K562 (cell line): Measurements from ENCODE around the gene PLAAT4. TPM values are rescaled to one million over a fixed set of nuclear protein-coding genes. Genes with fewer than 3 reads are reported as not detected.
A peak's percentile ranks its signal among the peaks of the same experiment; 100 is the strongest.

Experiments used
- ELK3 ChIP-seq: fragments of 450-650 bp; formaldehyde crosslinking; IDR thresholded peaks from 2 replicates; pipeline ENCODE4 v1.4.0; 2020; ENCODE audit warnings: mild to moderate bottlenecking
- EWSR1 ChIP-seq: fragments of 450-650 bp; IDR thresholded peaks from 2 replicates; pipeline ENCODE4 v1.6.1; 2018; ENCODE audit warnings: borderline replicate concordance, mild to moderate bottlenecking, low read depth, moderate library complexity; ENCODE audit not compliant: partially characterized antibody
- HNRNPH1 ChIP-seq: fragments of 200-400 bp; formaldehyde crosslinking; optimal IDR thresholded peaks from 2 replicates; pipeline ENCODE3; 2017; ENCODE audit warnings: low read depth, mild to moderate bottlenecking, low read length, moderate library complexity
- ILK ChIP-seq: fragments of 450-650 bp; IDR thresholded peaks from 2 replicates; pipeline ENCODE4 v1.6.1; 2016; ENCODE audit warnings: missing genetic modification characterization, low read depth, mild to moderate bottlenecking, missing compliant biosample characterization, moderate library complexity, borderline replicate concordance
- MAFK ChIP-seq: IDR thresholded peaks from 2 replicates; pipeline ENCODE4 v1.6.1; 2011; ENCODE audit warnings: low read length, improper control_type of control experiment
- MCM7 ChIP-seq, 2 experiments: fragments of 450-650 bp; IDR thresholded peaks; 2 replicates each; pipeline ENCODE4 v1.6.1; 2016 to 2018
- NFIC ChIP-seq: fragments of 450-650 bp; IDR thresholded peaks from 2 replicates; pipeline ENCODE4 v1.6.1; 2017; ENCODE audit warnings: mild to moderate bottlenecking, inconsistent platforms
- SRSF9 ChIP-seq: fragments of 200-400 bp; formaldehyde crosslinking; IDR thresholded peaks from 2 replicates; pipeline ENCODE4 v1.6.1; 2017; ENCODE audit warnings: low read depth, low read length, borderline replicate concordance
- ZNF408 ChIP-seq: fragments of 250-450 bp; sonication (Bioruptor Pico); IDR thresholded peaks from 2 replicates; pipeline ENCODE4 v1.4.0; 2020; ENCODE audit warnings: low read depth, mild to moderate bottlenecking, moderate library complexity
- polyA plus RNA-seq, 8 experiments: library from polyadenylated mRNA; depleted of rRNA in 4 of 8; stranded (reverse) in 5 of 8; unstranded in 3 of 8; fragments of >200 nt; fragmentation: Nextera tagmentation in 2 of 8; fragmentation: Illumina TruSeq in 1 of 8; extraction: Ambion mirVana in 2 of 8; extraction: Trizol in 1 of 8; gene quantifications; 2 replicates each; pipeline versions ENCODE4 v1.2.1 to v1.2.3, GENCODE V29; 2011 to 2014; ENCODE audit warnings: inconsistent platforms in 1 of 8, missing spikeins in 1 of 8
- total RNA-seq, 7 experiments: library from RNA; depleted of rRNA in 6 of 7; stranded (reverse); fragments of >200 nt in 6 of 7; fragmentation: Illumina TruSeq in 2 of 7; extraction: Trizol in 2 of 7; gene quantifications; 2 replicates each; pipeline versions ENCODE4 v1.2.1 to v1.2.3, GENCODE V29; 2011 to 2021; ENCODE audit warnings: low replicate concordance in 1 of 7
- TF ChIP-seq, protein P1 (sequence below): sonication (generic); formaldehyde crosslinking; IDR thresholded peaks from 2 replicates; pipeline ENCODE4 v1.8.0; 2022; ENCODE audit warnings: missing genetic modification reagents, mild to moderate bottlenecking, moderate library complexity, borderline replicate concordance
- TF ChIP-seq, protein P2 (sequence below): fragments of 450-650 bp; IDR thresholded peaks from 2 replicates; pipeline ENCODE4 v1.6.1; 2016; ENCODE audit warnings: mild to moderate bottlenecking, moderate library complexity

The PLAAT4 gene
- total and polyA plus RNA-seq, 9 of the 15 experiments (the other 6 are each of a cell fraction or from before 2014, with no cell fraction given), result 0.54 to 3.0 (median 1.3) TPM; not detected in 1

DNA sequence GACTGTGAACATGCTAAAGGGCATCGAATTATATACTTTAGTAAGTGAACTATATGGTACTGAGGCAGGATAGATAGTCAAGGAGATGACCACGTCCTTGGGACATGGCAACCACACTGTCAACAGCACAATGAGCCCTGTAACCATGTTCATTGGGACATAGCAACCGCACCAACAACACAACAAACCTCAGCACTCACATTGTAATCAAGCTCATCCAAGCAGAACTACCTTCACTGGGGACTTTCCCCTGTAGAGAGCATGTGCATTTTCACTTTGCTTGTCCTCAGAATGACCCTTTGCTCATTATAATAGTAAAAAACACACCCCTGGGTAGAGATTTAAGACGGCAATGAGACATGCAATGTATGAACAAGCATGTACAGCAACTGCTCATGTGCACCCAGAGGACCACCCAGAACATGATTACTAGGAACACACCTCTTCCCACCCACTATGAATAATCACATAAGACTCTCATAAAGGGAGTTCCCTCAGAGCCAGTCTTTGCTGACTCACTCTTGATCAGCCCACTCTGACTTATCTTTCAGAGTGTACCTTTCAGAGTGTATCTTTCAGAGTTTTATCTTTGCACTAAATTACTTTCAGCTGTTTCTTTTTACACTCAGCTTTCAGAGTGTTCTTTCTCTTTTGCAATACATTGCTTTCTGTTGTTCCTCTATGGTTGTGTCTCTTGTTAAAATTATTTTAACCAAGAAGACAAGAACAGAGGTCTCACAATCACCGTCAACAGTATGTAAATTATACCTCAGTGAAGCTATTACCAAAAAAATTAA lies 30.6 kb downstream of the PLAAT4 start (continued):
- TF ChIP-seq ELK3, result no peak
- TF ChIP-seq MCM7 (IDR thresholded peaks at IDR 0.05), result no peak
- peak; percentile 64 for TF ChIP-seq NFIC
- peak; percentile 92 for TF ChIP-seq MAFK
- no peak for TF ChIP-seq HNRNPH1
- TF ChIP-seq, protein P1, sequence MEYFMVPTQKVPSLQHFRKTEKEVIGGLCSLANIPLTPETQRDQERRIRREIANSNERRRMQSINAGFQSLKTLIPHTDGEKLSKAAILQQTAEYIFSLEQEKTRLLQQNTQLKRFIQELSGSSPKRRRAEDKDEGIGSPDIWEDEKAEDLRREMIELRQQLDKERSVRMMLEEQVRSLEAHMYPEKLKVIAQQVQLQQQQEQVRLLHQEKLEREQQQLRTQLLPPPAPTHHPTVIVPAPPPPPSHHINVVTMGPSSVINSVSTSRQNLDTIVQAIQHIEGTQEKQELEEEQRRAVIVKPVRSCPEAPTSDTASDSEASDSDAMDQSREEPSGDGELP (CRISPR knock-in tag), result peak; percentile 62; the same call in 1 of the 2 replicates
- no peak for TF ChIP-seq ZNF408 (CRISPR knock-in tag)
- TF ChIP-seq, protein P2, sequence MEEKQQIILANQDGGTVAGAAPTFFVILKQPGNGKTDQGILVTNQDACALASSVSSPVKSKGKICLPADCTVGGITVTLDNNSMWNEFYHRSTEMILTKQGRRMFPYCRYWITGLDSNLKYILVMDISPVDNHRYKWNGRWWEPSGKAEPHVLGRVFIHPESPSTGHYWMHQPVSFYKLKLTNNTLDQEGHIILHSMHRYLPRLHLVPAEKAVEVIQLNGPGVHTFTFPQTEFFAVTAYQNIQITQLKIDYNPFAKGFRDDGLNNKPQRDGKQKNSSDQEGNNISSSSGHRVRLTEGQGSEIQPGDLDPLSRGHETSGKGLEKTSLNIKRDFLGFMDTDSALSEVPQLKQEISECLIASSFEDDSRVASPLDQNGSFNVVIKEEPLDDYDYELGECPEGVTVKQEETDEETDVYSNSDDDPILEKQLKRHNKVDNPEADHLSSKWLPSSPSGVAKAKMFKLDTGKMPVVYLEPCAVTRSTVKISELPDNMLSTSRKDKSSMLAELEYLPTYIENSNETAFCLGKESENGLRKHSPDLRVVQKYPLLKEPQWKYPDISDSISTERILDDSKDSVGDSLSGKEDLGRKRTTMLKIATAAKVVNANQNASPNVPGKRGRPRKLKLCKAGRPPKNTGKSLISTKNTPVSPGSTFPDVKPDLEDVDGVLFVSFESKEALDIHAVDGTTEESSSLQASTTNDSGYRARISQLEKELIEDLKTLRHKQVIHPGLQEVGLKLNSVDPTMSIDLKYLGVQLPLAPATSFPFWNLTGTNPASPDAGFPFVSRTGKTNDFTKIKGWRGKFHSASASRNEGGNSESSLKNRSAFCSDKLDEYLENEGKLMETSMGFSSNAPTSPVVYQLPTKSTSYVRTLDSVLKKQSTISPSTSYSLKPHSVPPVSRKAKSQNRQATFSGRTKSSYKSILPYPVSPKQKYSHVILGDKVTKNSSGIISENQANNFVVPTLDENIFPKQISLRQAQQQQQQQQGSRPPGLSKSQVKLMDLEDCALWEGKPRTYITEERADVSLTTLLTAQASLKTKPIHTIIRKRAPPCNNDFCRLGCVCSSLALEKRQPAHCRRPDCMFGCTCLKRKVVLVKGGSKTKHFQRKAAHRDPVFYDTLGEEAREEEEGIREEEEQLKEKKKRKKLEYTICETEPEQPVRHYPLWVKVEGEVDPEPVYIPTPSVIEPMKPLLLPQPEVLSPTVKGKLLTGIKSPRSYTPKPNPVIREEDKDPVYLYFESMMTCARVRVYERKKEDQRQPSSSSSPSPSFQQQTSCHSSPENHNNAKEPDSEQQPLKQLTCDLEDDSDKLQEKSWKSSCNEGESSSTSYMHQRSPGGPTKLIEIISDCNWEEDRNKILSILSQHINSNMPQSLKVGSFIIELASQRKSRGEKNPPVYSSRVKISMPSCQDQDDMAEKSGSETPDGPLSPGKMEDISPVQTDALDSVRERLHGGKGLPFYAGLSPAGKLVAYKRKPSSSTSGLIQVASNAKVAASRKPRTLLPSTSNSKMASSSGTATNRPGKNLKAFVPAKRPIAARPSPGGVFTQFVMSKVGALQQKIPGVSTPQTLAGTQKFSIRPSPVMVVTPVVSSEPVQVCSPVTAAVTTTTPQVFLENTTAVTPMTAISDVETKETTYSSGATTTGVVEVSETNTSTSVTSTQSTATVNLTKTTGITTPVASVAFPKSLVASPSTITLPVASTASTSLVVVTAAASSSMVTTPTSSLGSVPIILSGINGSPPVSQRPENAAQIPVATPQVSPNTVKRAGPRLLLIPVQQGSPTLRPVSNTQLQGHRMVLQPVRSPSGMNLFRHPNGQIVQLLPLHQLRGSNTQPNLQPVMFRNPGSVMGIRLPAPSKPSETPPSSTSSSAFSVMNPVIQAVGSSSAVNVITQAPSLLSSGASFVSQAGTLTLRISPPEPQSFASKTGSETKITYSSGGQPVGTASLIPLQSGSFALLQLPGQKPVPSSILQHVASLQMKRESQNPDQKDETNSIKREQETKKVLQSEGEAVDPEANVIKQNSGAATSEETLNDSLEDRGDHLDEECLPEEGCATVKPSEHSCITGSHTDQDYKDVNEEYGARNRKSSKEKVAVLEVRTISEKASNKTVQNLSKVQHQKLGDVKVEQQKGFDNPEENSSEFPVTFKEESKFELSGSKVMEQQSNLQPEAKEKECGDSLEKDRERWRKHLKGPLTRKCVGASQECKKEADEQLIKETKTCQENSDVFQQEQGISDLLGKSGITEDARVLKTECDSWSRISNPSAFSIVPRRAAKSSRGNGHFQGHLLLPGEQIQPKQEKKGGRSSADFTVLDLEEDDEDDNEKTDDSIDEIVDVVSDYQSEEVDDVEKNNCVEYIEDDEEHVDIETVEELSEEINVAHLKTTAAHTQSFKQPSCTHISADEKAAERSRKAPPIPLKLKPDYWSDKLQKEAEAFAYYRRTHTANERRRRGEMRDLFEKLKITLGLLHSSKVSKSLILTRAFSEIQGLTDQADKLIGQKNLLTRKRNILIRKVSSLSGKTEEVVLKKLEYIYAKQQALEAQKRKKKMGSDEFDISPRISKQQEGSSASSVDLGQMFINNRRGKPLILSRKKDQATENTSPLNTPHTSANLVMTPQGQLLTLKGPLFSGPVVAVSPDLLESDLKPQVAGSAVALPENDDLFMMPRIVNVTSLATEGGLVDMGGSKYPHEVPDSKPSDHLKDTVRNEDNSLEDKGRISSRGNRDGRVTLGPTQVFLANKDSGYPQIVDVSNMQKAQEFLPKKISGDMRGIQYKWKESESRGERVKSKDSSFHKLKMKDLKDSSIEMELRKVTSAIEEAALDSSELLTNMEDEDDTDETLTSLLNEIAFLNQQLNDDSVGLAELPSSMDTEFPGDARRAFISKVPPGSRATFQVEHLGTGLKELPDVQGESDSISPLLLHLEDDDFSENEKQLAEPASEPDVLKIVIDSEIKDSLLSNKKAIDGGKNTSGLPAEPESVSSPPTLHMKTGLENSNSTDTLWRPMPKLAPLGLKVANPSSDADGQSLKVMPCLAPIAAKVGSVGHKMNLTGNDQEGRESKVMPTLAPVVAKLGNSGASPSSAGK, result peak; percentile 28; the same call in 1 of the 2 replicates
- TF ChIP-seq SRSF9, result no peak
- TF ChIP-seq EWSR1, result no peak
- TF ChIP-seq ILK (tag), result no peak
